DND-41 (cell line): ENCODE measurements around the gene TRIM16.
"Not testable (repeated sequence)": the region's sequence is repeated elsewhere in the genome, so short reads cannot be mapped to it uniquely, and the experiment has no call there.

Experiments used
- CTCF ChIP-seq: IDR thresholded peaks from 2 replicates; pipeline ENCODE4 v1.5.1; 2012; ENCODE audit warnings: borderline replicate concordance, low read length, moderate library complexity, mild to moderate bottlenecking; ENCODE audit not compliant: poor library complexity, severe bottlenecking; ENCODE audit errors: extremely low read depth
- EZH2 ChIP-seq: IDR thresholded peaks from 3 replicates; pipeline ENCODE4 v1.6.1; 2012; ENCODE audit warnings: borderline replicate concordance, low read depth, mild to moderate bottlenecking, moderate library complexity, low read length, inconsistent platforms; ENCODE audit not compliant: severe bottlenecking

- not testable (repeated sequence) for TF ChIP-seq CTCF, EZH2
These were observed 15.4 kb upstream of the TRIM16 start, which contains the start of gene ZNF286A for GRCh38 chr17:15699413-15699924.
